Esophagus muscularis mucosa (tissue), 4 donors: ENCODE data around the gene OTOS. TPM values are rescaled to one million over a fixed set of nuclear protein-coding genes. Genes with fewer than 3 reads are reported as not detected.

ENCODE experiments used
- DNase-seq: peaks from one replicate; pipeline ENCODE4 v3.0.0-alpha.2; 2017; ENCODE audit errors: extremely low spot score
- H3K27ac ChIP-seq, 4 donors: fragments of 200-600 bp; sonication (generic); replicated peaks in 1 of 4; 1 replicate in 3 of 4; 2 replicates in 1 of 4; pipeline ENCODE4 v1.5.1; 2016 to 2019; ENCODE audit warnings: mild to moderate bottlenecking in 1 of 4
- H3K27me3 ChIP-seq, 4 donors: fragments of 200-600 bp; sonication (generic); one replicate each; pipeline versions ENCODE4 v1.5.1 to v1.6.0; 2016 to 2019
- H3K36me3 ChIP-seq, 4 donors: fragments of 200-600 bp; sonication (generic); one replicate each; pipeline ENCODE4 v1.5.1; 2016 to 2019
- H3K4me1 ChIP-seq, 4 donors: fragments of 200-600 bp; sonication (generic); one replicate each; pipeline ENCODE4 v1.5.1; 2016 to 2019
- H3K4me3 ChIP-seq, 4 donors: fragments of 200-600 bp; sonication (generic); 1 replicate in 2 of 4; 2 replicates in 2 of 4; pipeline ENCODE4 v1.5.1; 2016 to 2019; ENCODE audit warnings: mild to moderate bottlenecking in 4 of 4, moderate library complexity in 1 of 4
- H3K9me3 ChIP-seq, 4 donors: fragments of 200-600 bp; sonication (generic); 1 replicate in 3 of 4; 2 replicates in 1 of 4; pipeline ENCODE4 v1.5.1; 2016 to 2019
- CTCF ChIP-seq, 3 experiments: fragments of 200-600 bp in 2 of 3; fragments of 450-650 bp in 1 of 3; sonication (generic) in 2 of 3; IDR thresholded peaks; one replicate each; pipeline ENCODE4 v1.5.1; 2017 to 2019; ENCODE audit warnings: antibody characterized with exemption in 3 of 3, mild to moderate bottlenecking in 2 of 3, moderate library complexity in 1 of 3
- EP300 ChIP-seq: sonication (generic); formaldehyde crosslinking; IDR thresholded peaks from one replicate; pipeline ENCODE4 v1.6.1; 2017; ENCODE audit warnings: antibody characterized with exemption
- POLR2A ChIP-seq: fragments of 450-650 bp; IDR thresholded peaks from one replicate; pipeline ENCODE4 v1.6.1; 2017; ENCODE audit warnings: antibody characterized with exemption, moderate library complexity, mild to moderate bottlenecking, low read depth
- POLR2AphosphoS5 ChIP-seq, 2 donors: sonication (generic); formaldehyde crosslinking; IDR thresholded peaks; one replicate each; pipeline ENCODE4 v1.6.1; 2017; ENCODE audit warnings: antibody characterized with exemption in 2 of 2
- WGBS: methylation state at CpG from one replicate; pipeline ENCODE4 v1.1.5; 2018; 5-methylcytosine and 5-hydroxymethylcytosine counted together
- intact Hi-C: fragments of 100-400 bp; cut with DNase I; formaldehyde crosslinking; loops from one replicate; pipeline ENCODE4 v1.15.1; 2023
- total RNA-seq, 4 donors: library from RNA; depleted of rRNA; stranded (reverse); fragments of >200 nt; gene quantifications; one replicate each; pipeline versions ENCODE4 v1.1.0 to v1.2.1, GENCODE V29; 2016

Gene OTOS
- total RNA-seq, 4 donors from 2014 or later = not detected

GRCh38 chr2:240162939-240163714 is 22.7 kb upstream of the OTOS start:
- H3K4me3 ChIP-seq = no peak overlapping the region
- no peak for DNase-seq
- no peaks in the 10 kb centered on the region for H3K9me3 ChIP-seq
- no peaks in the 10 kb centered on the region for H3K36me3 ChIP-seq
- H3K4me1 ChIP-seq = no peaks in the 10 kb centered on the region
- 59% methylated on average over 16 of the region's 16 CpGs for whole genome bisulfite sequencing
- no peak for TF ChIP-seq EP300
- no peak for TF ChIP-seq POLR2A
- no peak for TF ChIP-seq POLR2AphosphoS5 (IDR thresholded peaks at IDR 0.05)
- no peak for TF ChIP-seq CTCF (IDR thresholded peaks at IDR 0.05)
- intact Hi-C loops = no loop called here
- peaks cover 0 to 57% (median 0%) of the 10 kb centered on the region in 4 donors for H3K27me3 ChIP-seq
- no peak overlapping the region for H3K27ac ChIP-seq

- 74% methylated on average over 6 of the region's 6 CpGs for WGBS
- Histone ChIP-seq H3K4me1 (no peaks in the 10 kb centered on the region), H3K4me3 (no peak overlapping the region), H3K27ac (no peak overlapping the region), H3K36me3 (no peaks in the 10 kb centered on the region), H3K9me3 (no peaks in the 10 kb centered on the region), H3K27me3 (peaks cover 0 to 55% (median 0%) of the 10 kb centered on the region in 4 donors)
- no peak for TF ChIP-seq CTCF (IDR thresholded peaks at IDR 0.05)
- TF ChIP-seq POLR2A = no peak
- DNase-seq = no peak
- intact Hi-C loops = no loop called here
Observed at GRCh38 chr2:240162531-240162930, 22.1 kb upstream of the OTOS start.

DNA sequence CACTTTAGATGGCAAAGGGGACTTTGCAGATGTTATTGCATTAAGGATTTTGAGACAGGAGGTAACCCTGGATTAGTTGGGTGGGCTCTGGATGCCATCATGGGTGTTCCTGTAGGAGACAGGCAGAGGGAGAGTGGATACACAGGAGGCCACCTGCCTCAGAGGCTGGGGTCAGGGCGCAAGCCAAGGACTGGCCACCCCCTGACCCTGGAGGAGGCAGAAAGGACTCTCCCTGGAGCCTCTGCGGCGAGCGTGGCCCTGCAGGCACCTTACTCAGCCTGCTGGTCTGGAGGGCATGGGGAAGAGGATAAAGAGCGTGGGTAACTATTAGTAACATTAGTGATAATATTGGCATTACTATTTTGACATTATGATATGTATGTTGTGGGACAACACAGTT is 21.6 kb upstream of the OTOS start:
- Histone ChIP-seq H3K27ac (no peak overlapping the region), H3K4me1 (no peaks in the 10 kb centered on the region), H3K9me3 (no peaks in the 10 kb centered on the region), H3K36me3 (no peaks in the 10 kb centered on the region), H3K4me3 (no peak overlapping the region), H3K27me3 (peaks cover 0 to 55% (median 0%) of the 10 kb centered on the region in 4 donors)
- no peak for DNase-seq
- intact Hi-C loops = no loop called here
- TF ChIP-seq POLR2A = no peak
- no peak for TF ChIP-seq POLR2AphosphoS5 (IDR thresholded peaks at IDR 0.05)
- TF ChIP-seq EP300 = no peak
- no peak for TF ChIP-seq CTCF (IDR thresholded peaks at IDR 0.05)
- WGBS = 75% methylated on average over 5 of the region's 5 CpGs

DNA sequence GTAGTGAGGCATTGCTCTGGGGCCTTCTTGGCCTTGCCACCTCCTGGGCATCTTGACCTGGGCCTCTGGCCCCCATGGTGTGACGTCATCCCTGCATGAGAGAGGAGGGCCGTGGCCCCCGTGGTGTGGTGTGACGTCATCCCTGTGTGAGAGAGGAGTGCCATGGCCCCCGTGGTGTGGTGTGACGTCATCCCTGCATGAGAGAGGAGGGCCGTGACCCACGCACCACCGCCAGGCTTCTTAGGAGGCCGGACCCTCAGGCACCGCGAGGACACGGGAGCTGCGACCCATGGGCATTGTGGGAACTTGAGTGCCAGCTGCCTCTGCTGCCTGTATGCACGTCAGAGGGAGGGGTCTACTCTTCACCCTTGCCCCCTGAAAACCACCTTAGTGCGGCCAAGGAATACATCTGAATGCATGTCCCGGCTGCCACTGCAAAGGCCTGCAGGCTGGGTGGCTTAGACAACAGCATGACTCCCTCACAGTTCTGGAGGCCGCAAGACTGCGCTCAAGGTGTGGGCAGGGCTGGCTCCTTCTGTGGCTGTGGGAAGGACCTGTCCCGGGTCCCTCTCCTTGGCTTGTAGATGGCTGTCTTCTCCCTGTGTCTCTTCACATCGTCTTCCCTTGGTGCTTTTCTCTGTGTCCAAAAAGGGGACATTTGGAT is 20.8 kb upstream of the OTOS start:
- Histone ChIP-seq H3K4me3 (no peak overlapping the region), H3K4me1 (no peaks in the 10 kb centered on the region), H3K36me3 (no peaks in the 10 kb centered on the region), H3K27me3 (peaks cover 0 to 55% (median 0%) of the 10 kb centered on the region in 4 donors), H3K9me3 (no peaks in the 10 kb centered on the region), H3K27ac (no peak overlapping the region)
- intact Hi-C loops = no loop called here
- no peak for TF ChIP-seq POLR2AphosphoS5 (IDR thresholded peaks at IDR 0.05)
- DNase-seq = no peak
- 90% methylated on average over 20 of the region's 21 CpGs for WGBS

DNA sequence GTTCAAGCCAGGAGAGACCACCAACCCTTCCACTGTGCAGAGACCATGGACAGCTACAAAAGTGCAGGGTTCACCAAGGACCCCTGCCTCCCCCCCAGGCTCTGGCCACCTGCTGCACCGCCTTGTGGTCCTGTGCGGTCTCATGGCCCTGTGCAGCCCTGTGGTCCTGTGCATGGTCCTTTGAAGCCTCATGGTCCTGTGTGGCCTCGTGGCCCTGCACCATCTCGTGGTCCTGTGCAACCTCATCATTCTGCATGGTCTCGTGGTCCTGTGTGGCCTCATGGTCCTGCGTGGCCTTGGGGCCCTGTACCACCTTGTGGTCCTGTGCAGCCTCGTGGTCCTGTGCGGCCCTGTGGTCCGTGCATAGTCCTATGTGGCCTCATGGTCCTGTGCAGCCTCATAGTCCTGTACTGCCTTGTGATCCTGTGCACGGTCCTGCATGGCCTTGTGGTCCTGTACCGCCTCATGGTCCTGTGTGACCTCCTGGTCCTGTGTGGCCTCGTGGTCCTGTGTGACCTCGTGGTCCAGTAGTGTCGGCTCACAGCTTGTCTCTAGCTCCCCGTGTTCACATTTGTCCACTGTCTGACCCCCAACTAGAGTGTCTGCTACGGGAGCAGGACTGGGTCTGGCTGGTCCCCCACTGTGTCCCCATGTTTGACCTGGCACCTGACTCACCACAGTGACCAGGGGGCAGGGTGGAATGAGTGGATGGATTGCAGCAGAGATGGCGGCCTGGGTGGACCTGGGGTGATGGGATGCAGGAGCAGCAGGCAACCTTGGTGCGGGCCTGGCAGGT is 20.0 kb upstream of the OTOS start:
- intact Hi-C loops = no loop called here
- no peak overlapping the region for H3K27ac ChIP-seq
- no peaks in the 10 kb centered on the region for H3K9me3 ChIP-seq
- 92% methylated on average over 11 of the region's 18 CpGs for WGBS
- TF ChIP-seq POLR2AphosphoS5 (IDR thresholded peaks at IDR 0.05) (no peak), POLR2A (no peak), EP300 (no peak), CTCF (IDR thresholded peaks at IDR 0.05) (no peak)
- no peak for DNase-seq
- H3K36me3 ChIP-seq = no peaks in the 10 kb centered on the region
- no peak overlapping the region for H3K4me3 ChIP-seq
- H3K4me1 ChIP-seq = no peaks in the 10 kb centered on the region
- H3K27me3 ChIP-seq = peaks cover 0 to 56% (median 0%) of the 10 kb centered on the region in 4 donors
